Psoas muscle (tissue), 8 donors: ENCODE results near the gene COL23A1. TPM values are rescaled to one million over a fixed set of nuclear protein-coding genes. Genes with fewer than 3 reads are reported as not detected.

Source experiments
- ATAC-seq, 4 donors: fragments of 200-7000 bp; cut with Tn5 transposase; one replicate each; pipeline ENCODE4 v1.9.1; 2020; ENCODE audit warnings: moderate library complexity in 3 of 4, mild to moderate bottlenecking in 2 of 4
- DNase-seq, 2 donors: peaks; one replicate each; pipeline ENCODE4 v3.0.0-alpha.2; 2020
- H3K27ac ChIP-seq: fragments of 200-600 bp; one replicate; pipeline ENCODE4 v1.8.0; 2022
- H3K27me3 ChIP-seq, 3 donors: fragments of 200-600 bp in 1 of 3; one replicate each; pipeline versions ENCODE4 v1.6.1 to v1.8.0; 2013 to 2022; ENCODE audit warnings: low read length in 2 of 3, mild to moderate bottlenecking in 2 of 3, moderate library complexity in 1 of 3; ENCODE audit not compliant: insufficient read depth in 3 of 3
- H3K36me3 ChIP-seq, 2 donors: fragments of 200-600 bp in 1 of 2; one replicate each; pipeline versions ENCODE4 v1.6.1 to v1.8.0; 2013 to 2022; ENCODE audit warnings: low read depth in 1 of 2, mild to moderate bottlenecking in 1 of 2, moderate library complexity in 1 of 2; ENCODE audit not compliant: insufficient read depth in 1 of 2
- H3K4me1 ChIP-seq: fragments of 200-600 bp; one replicate; pipeline ENCODE4 v1.8.0; 2022
- H3K4me3 ChIP-seq: fragments of 200-600 bp; one replicate; pipeline ENCODE4 v1.8.0; 2022; ENCODE audit warnings: mild to moderate bottlenecking
- H3K9me3 ChIP-seq: fragments of 200-600 bp; one replicate; pipeline ENCODE4 v1.8.0; 2022
- WGBS, 3 donors: extraction: QIAGEN DNeasy Blood & Tissue Kit; methylation state at CpG; one replicate each; pipeline versions ENCODE4 v1.1.6 to v1.1.7; 2013; 5-methylcytosine and 5-hydroxymethylcytosine counted together
- intact Hi-C, 2 donors: fragments of 100-400 bp; cut with DNase I; formaldehyde crosslinking; loops; one replicate each; pipeline versions ENCODE4 v1.11.0 to v1.14.2; 2022
- polyA plus RNA-seq, 3 donors: library from polyadenylated mRNA; stranded (reverse); fragments of 200-250 nt; gene quantifications; one replicate each; pipeline ENCODE4 v1.2.3, GENCODE V29; 2013
- total RNA-seq, 4 donors: library from RNA; stranded (reverse); fragmentation: NEBNext Ultra II Directional in 2 of 4; extraction: Animal tissue kit (Norgen Biotek cat#: 25700) in 2 of 4; gene quantifications; one replicate each; pipeline versions ENCODE4 v1.2.1 to v1.2.4, GENCODE V29; 2021 to 2023
- TF ChIP-seq, protein P1 (sequence below): fragments of 200-600 bp; IDR thresholded peaks from one replicate; pipeline ENCODE4 v1.8.0; 2022; ENCODE audit warnings: antibody characterized with exemption
- donor health status: healthy with polysubstance abuse.
- donor health status: DM: no; HTN: no; CAD: no; lungs with moderate emphysema.
- donor health status: Bipolar disorder and iron deficiency.
- donor health status: healthy.
- donor health status: DM: yes; HTN: yes; CAD: no.
- donor health status: DM: no; HTN: no; CAD: no.
- donor health status: DM: no; HTN: no; CAD: no.
- donor health status: DM: yes; HTN: yes; CAD: no.

Gene COL23A1
- total and polyA plus RNA-seq, 7 donors: 0.66 to 3.0 (median 1.2) TPM

DNA sequence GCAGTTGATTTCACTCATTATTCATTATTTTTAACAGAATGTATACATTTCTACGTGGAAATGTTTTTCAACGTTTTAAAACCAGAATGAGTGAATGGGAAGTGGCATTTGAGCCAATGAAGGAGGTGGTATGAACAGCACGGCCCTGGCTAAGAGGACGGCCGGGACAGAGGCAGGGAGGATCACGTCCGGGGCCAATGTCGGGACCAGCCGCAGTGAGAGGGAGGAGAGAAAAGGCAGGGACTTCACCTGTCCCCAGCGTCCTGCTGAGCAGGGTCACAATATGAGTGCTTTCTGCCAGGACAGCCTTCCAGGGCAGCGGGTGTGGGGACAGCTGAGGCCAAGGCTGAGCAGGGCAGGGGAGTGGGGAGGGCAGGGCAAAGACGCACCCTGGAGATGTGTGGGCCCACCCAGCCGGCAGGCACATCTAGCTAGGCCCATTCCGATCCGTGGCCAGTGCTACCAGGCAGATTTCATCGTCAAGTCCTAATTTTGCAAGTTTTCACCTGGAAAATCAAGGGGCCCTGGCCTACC is 209.6 kb downstream of the COL23A1 start:
- WGBS, 3 donors: 64 to 74% (median 69%) methylated on average over 16 of the region's 16 CpGs
- Histone ChIP-seq H3K27ac (no peak overlapping the region), H3K4me1 (no peaks in the 10 kb centered on the region), H3K9me3 (no peaks in the 10 kb centered on the region), H3K36me3 (no peaks in the 10 kb centered on the region), H3K27me3 (no peaks in the 10 kb centered on the region), H3K4me3 (no peak overlapping the region)
- TF ChIP-seq, protein P1, sequence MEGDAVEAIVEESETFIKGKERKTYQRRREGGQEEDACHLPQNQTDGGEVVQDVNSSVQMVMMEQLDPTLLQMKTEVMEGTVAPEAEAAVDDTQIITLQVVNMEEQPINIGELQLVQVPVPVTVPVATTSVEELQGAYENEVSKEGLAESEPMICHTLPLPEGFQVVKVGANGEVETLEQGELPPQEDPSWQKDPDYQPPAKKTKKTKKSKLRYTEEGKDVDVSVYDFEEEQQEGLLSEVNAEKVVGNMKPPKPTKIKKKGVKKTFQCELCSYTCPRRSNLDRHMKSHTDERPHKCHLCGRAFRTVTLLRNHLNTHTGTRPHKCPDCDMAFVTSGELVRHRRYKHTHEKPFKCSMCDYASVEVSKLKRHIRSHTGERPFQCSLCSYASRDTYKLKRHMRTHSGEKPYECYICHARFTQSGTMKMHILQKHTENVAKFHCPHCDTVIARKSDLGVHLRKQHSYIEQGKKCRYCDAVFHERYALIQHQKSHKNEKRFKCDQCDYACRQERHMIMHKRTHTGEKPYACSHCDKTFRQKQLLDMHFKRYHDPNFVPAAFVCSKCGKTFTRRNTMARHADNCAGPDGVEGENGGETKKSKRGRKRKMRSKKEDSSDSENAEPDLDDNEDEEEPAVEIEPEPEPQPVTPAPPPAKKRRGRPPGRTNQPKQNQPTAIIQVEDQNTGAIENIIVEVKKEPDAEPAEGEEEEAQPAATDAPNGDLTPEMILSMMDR: no peak
- ATAC-seq (no peak), DNase-seq (no peak)
- intact Hi-C loops: no loop called here

DNA sequence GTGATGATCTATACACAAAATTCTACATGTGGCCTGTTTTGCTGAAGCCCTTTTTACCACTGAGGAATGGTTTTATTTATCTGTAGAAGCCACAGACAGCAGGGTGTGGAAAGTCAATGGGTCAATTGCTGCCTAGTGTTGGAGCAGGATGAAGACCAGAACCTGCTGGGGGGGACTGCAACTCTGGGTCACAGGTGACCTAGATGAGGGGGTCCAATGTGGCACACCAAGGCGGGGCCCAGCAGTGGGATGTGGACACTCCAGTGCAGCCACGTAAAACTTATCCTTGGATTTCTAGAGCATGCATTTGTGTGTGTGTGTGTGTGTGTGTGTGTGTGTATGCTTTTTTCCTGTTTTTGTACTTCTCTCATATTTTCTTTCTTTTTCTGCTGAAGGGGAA is 210.1 kb downstream of the COL23A1 start:
- no peaks in the 10 kb centered on the region for H3K27me3 ChIP-seq
- no peaks in the 10 kb centered on the region for H3K4me1 ChIP-seq
- H3K4me3 ChIP-seq: no peak overlapping the region
- no peaks in the 10 kb centered on the region for H3K36me3 ChIP-seq
- ATAC-seq (no peak), DNase-seq (no peak)
- whole genome bisulfite sequencing, 3 donors: 64 to 83% (median 77%) methylated on average over 2 of the region's 2 CpGs
- no peaks in the 10 kb centered on the region for H3K9me3 ChIP-seq
- TF ChIP-seq, protein P1: no peak
- no peak overlapping the region for H3K27ac ChIP-seq
- intact Hi-C loops: no loop called here

DNA sequence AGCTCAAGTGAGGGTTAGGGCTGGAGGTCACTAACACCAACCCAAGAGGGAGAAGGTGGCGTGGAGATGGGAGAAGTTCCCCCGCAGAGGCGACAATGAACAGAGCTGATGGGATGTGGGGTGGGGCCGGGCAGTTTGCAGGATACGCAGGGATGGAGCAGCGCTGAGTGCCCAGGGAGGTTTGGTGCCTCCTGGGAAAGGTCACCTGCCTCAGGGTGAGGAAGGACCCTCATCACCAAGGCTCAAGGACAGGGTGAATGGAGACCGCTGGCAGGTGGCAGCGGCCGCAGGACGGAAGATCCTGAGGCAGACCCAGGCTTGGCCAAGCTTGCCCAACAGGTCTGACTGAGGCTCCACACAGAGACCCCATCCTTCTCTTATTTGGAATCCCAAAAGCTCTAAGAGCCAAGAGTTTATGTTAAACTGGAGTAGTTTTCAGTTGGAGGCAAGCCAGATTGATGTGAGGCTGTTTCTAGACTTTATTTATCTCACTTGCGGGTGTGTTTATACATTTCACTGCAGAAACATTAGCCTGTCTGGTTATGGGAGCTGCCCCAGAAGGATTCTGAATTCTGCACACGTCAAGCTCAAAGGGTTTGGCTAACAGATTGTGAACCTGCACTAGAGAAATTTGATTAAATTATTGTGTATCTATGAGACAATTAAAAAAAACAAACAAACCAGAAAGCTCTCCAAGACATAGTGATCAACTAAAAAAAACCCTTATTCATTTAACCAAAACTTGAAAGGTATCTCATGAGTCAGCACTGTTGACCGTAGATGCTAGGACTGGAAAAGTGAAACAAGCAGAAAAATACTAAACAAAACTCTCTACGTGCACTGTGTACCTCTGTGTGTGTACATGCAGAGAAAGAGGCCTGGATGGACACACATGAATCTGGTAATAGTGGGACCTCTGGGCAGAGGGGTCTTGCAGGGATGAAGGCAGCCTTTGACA is 211.4 kb downstream of the COL23A1 start:
- intact Hi-C loops: no loop called here
- TF ChIP-seq, protein P1: no peak
- ATAC-seq (no peak), DNase-seq (no peak)
- no peaks in the 10 kb centered on the region for H3K36me3 ChIP-seq
- H3K4me3 ChIP-seq: no peak overlapping the region
- H3K4me1 ChIP-seq: no peaks in the 10 kb centered on the region
- H3K27me3 ChIP-seq: peaks cover 0 to 8% (median 3%) of the 10 kb centered on the region in 3 donors
- no peak overlapping the region for H3K27ac ChIP-seq
- H3K9me3 ChIP-seq: no peaks in the 10 kb centered on the region
- WGBS, 3 donors: 88 to 96% (median 95%) methylated on average over 14 of the region's 14 CpGs

DNA sequence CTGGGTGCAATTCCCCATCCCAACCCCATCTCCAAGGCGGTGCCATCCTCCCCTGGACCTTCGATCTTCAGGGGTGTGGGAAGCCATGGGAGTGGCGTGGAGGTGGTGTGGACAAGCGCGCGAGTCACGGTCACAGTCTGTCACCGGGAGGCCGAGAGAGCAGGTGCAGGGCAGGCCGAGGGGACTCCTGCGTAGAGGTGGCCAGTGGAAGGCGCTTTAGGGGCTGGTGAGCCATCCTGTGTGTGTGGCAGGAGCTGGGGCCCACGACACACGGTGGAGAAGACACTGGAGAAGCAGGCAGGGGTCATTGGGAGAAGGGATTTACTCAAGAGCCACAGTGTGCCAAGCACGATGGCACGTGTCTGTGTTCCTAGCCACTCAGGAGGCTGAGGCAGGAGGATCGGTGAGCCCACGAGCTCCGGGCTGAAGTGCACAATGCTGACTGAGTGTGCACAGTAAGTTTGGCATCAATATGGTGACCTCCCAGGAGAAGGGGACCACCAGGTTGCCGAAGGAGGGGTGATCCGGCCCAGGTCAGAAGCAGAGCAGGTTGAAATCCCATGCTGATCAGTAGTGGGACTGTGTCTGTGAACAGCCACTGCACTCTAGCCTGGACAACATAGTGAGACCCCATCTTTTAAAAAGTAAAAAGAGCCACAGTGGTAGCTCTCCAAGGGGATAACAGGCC is 212.5 kb downstream of the COL23A1 start:
- H3K4me1 ChIP-seq: no peaks in the 10 kb centered on the region
- TF ChIP-seq, protein P1: no peak
- WGBS, 3 donors: 91 to 95% (median 93%) methylated on average over 21 of the region's 21 CpGs
- no peak for DNase-seq
- no peak overlapping the region for H3K4me3 ChIP-seq
- peaks cover 0 to 17% (median 11%) of the 10 kb centered on the region in 3 donors for H3K27me3 ChIP-seq
- intact Hi-C loops: no loop called here
- H3K36me3 ChIP-seq: no peaks in the 10 kb centered on the region
- no peak for ATAC-seq
- no peaks in the 10 kb centered on the region for H3K9me3 ChIP-seq
- H3K27ac ChIP-seq: no peak overlapping the region
